ENCODE measurements around the gene SEC61A2. TPM values are rescaled to one million over a fixed set of nuclear protein-coding genes. Genes with fewer than 3 reads are reported as not detected.

The SEC61A2 gene
- total and polyA plus RNA-seq, 2 donors (not counting 3 experiments of a cell fraction or from before 2014, with no cell fraction given) = 7.3 to 7.5 TPM

GRCh38 chr10:12121673-12122072 lies 7.8 kb upstream of the SEC61A2 start:
- no peaks in the 10 kb centered on the region for H3K9me1 ChIP-seq (replicated peaks; ENCODE audit: control insufficient read depth, extremely low read depth, insufficient read depth, low read length)
- no peak overlapping the region for H3K4me3 ChIP-seq (replicated peaks in 1 of 3; ENCODE audit: insufficient read depth in 1 of 3, low read depth in 1 of 3, low read length in 3 of 3)
- ChIA-PET POLR2A (no interaction called here), CTCF (no interaction called here)
- H3K27ac ChIP-seq (ENCODE audit: insufficient read depth, low read depth, low read length) = no peak overlapping the region
- H3K9me3 ChIP-seq (replicated peaks; ENCODE audit: control insufficient read depth, insufficient read depth, low read length) = no peaks in the 10 kb centered on the region
- no peak for TF ChIP-seq POLR2A (IDR thresholded peaks at IDR 0.05; ENCODE audit: low read depth, low read length)
- TF ChIP-seq EZH2 (IDR thresholded peaks at IDR 0.05; ENCODE audit: borderline replicate concordance, low read depth, low read length, severe bottlenecking) = no peak
- FAIRE-seq = no peak
- DNase-seq (ENCODE audit: low read depth, low spot score) = no peak
- no peaks in the 10 kb centered on the region for H3K79me2 ChIP-seq (ENCODE audit: control insufficient read depth, insufficient read depth, low read length)
- dilution Hi-C loops (cut with MboI; ENCODE audit: extremely low pct_ligation_motif_present, low sequenced_read_pairs) (no loop called here), intact Hi-C loops (cut with micrococcal nuclease) (no loop called here)
- H3K9ac ChIP-seq (replicated peaks; ENCODE audit: extremely low read depth, insufficient read depth, low read length) = no peak overlapping the region
- H3K36me3 ChIP-seq (ENCODE audit: control insufficient read depth in 2 of 2, extremely low read depth in 1 of 2, insufficient read depth in 2 of 2, low read length in 2 of 2) = no peaks in the 10 kb centered on the region
- no peaks in the 10 kb centered on the region for H3K4me1 ChIP-seq (ENCODE audit: control insufficient read depth, extremely low read depth, insufficient read depth, low read length)
- no TSS peak for BruUV-seq (replicated peaks)
- H4K20me1 ChIP-seq (replicated peaks; ENCODE audit: control insufficient read depth, extremely low read depth, insufficient read depth, low read length) = no peaks in the 10 kb centered on the region
- no peak overlapping the region for H2AFZ ChIP-seq (ENCODE audit: low read depth, low read length)
- H3K4me2 ChIP-seq (ENCODE audit: insufficient read depth, low read length) = no peak overlapping the region
- no peaks in the 10 kb centered on the region for H3K27me3 ChIP-seq (ENCODE audit: control insufficient read depth in 2 of 2, insufficient read depth in 2 of 2, low read length in 2 of 2)

GRCh38 chr10:12130237-12130872 lies 878 bp downstream of the SEC61A2 start:
- Histone ChIP-seq H3K27me3 (ENCODE audit: control insufficient read depth in 2 of 2, insufficient read depth in 2 of 2, low read length in 2 of 2) (no peaks in the 10 kb centered on the region), H3K27ac (ENCODE audit: insufficient read depth, low read depth, low read length) (no peak overlapping the region), H2AFZ (ENCODE audit: low read depth, low read length) (peak overlapping the region; percentile 63), H3K4me2 (ENCODE audit: insufficient read depth, low read length) (peak overlapping the region; percentile 83), H3K9ac (replicated peaks; ENCODE audit: extremely low read depth, insufficient read depth, low read length) (peak overlapping the region; percentile 82), H3K9me3 (replicated peaks; ENCODE audit: control insufficient read depth, insufficient read depth, low read length) (no peaks in the 10 kb centered on the region), H3K4me3 (replicated peaks in 1 of 3; ENCODE audit: insufficient read depth in 1 of 3, low read depth in 1 of 3, low read length in 3 of 3) (peak overlapping the region; percentile 74 to 79 (median 78)), H3K9me1 (replicated peaks; ENCODE audit: control insufficient read depth, extremely low read depth, insufficient read depth, low read length) (no peaks in the 10 kb centered on the region), H3K4me1 (ENCODE audit: control insufficient read depth, extremely low read depth, insufficient read depth, low read length) (peaks cover 2% of the 10 kb centered on the region), H4K20me1 (replicated peaks; ENCODE audit: control insufficient read depth, extremely low read depth, insufficient read depth, low read length) (no peaks in the 10 kb centered on the region), H3K36me3 (ENCODE audit: control insufficient read depth in 2 of 2, extremely low read depth in 1 of 2, insufficient read depth in 2 of 2, low read length in 2 of 2) (no peaks in the 10 kb centered on the region), H3K79me2 (ENCODE audit: control insufficient read depth, insufficient read depth, low read length) (peaks cover 2% of the 10 kb centered on the region)
- no peak for TF ChIP-seq EZH2 (IDR thresholded peaks at IDR 0.05; ENCODE audit: borderline replicate concordance, low read depth, low read length, severe bottlenecking)
- TF ChIP-seq CTCF (IDR thresholded peaks at IDR 0.05; ENCODE audit: extremely low read depth in 1 of 2, insufficient read depth in 1 of 2, low read depth in 1 of 2, low read length in 2 of 2) = peak; percentile 44 to 62
- intact Hi-C loops (cut with micrococcal nuclease) (loop anchor here (2.0 kb wide), 1 partner anchor 64 kb away; the partner anchor contains the start of gene NUDT5), dilution Hi-C loops (cut with MboI; ENCODE audit: extremely low pct_ligation_motif_present, low sequenced_read_pairs) (no loop called here)
- POLR2A ChIA-PET = interaction anchor here (1.1 kb wide), 1 partner anchor 88 kb away, joined by 4 read pairs; the partner anchor contains the start of gene UPF2
- DNase-seq (ENCODE audit: low read depth, low spot score) (peak; percentile 73), FAIRE-seq (peak; percentile 74)
- CTCF ChIA-PET = interaction anchor here (0.6 to 1.2 kb wide), 5 partner anchors 9 to 969 kb away, joined by 3 to 6 read pairs (median 3); partner anchors contain the start of gene OPTN
- TSS peak; percentile 31 for BruUV-seq (replicated peaks)

All from endothelial cell of umbilical vein (primary cell).